Measurements from ENCODE around the gene PANK4.

PANK4 gene

DNA sequence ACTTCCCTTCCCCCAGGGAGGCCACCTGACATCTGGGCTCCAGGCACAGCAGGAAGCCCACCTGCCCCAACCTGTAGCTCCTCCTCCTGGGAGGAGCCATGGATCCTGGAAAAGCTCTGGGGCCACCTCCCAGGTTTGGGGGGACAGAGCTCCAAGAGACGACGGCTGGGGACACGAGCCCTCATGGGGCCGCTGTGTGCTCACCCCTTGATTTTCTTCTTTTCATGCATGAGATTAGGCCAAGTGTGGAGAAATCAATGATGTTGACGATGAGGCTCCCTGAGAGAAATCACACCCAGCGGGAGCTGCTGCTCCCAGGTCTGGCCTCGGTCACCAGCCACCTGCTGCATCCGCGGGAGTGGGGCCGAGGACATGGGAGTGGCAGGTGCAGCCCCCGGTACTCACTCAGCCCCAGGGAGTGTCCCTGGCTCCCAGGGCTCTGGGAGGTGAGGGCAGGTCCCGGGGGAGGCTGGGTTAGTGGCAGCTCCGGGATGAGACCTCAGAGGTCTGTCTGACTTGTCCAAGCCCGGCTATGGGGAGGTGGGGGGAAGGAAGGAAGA, 38.5 kb upstream of the PANK4 start:
- H3K9ac ChIP-seq (ENCODE audit: low read depth, low read length): no peak overlapping the region
- H3K4me1 ChIP-seq (ENCODE audit: insufficient read depth, low read length): no peaks in the 10 kb centered on the region

GRCh38 chr1:2564006-2564814, 37.8 kb upstream of the PANK4 start:
- Histone ChIP-seq H3K4me3 (ENCODE audit: low read length) (no peak overlapping the region), H3K4me1 (ENCODE audit: insufficient read depth, low read length) (no peaks in the 10 kb centered on the region), H3K9ac (ENCODE audit: low read depth, low read length) (no peak overlapping the region), H3K9me3 (ENCODE audit: insufficient read depth, low read depth, low read length) (no peaks in the 10 kb centered on the region), H3K36me3 (ENCODE audit: insufficient read depth, low read depth, low read length) (no peaks in the 10 kb centered on the region), H3K27me3 (ENCODE audit: insufficient read depth, low read length) (no peaks in the 10 kb centered on the region), H3K27ac (ENCODE audit: low read length) (no peak overlapping the region)

More for the DNA sequence above, 38.5 kb upstream of the PANK4 start:
- no peak overlapping the region for H3K27ac ChIP-seq (ENCODE audit: low read length)
- H3K27me3 ChIP-seq (ENCODE audit: insufficient read depth, low read length): no peaks in the 10 kb centered on the region
- H3K4me3 ChIP-seq (ENCODE audit: low read length): no peak overlapping the region
- H3K36me3 ChIP-seq (ENCODE audit: insufficient read depth, low read depth, low read length): no peaks in the 10 kb centered on the region
- no peaks in the 10 kb centered on the region for H3K9me3 ChIP-seq (ENCODE audit: insufficient read depth, low read depth, low read length)

GRCh38 chr1:2563205-2563604, 36.8 kb upstream of the PANK4 start:
- Histone ChIP-seq H3K4me3 (ENCODE audit: low read length) (no peak overlapping the region), H3K36me3 (ENCODE audit: insufficient read depth, low read depth, low read length) (no peaks in the 10 kb centered on the region), H3K27ac (ENCODE audit: low read length) (no peak overlapping the region), H3K4me1 (ENCODE audit: insufficient read depth, low read length) (no peaks in the 10 kb centered on the region), H3K9me3 (ENCODE audit: insufficient read depth, low read depth, low read length) (no peaks in the 10 kb centered on the region), H3K9ac (ENCODE audit: low read depth, low read length) (no peak overlapping the region), H3K27me3 (ENCODE audit: insufficient read depth, low read length) (no peaks in the 10 kb centered on the region)

GRCh38 chr1:2561898-2562895, 35.8 kb upstream of the PANK4 start:
- H3K9me3 ChIP-seq (ENCODE audit: insufficient read depth, low read depth, low read length): no peaks in the 10 kb centered on the region
- H3K4me3 ChIP-seq (ENCODE audit: low read length): no peak overlapping the region
- no peak overlapping the region for H3K27ac ChIP-seq (ENCODE audit: low read length)
- H3K27me3 ChIP-seq (ENCODE audit: insufficient read depth, low read length): no peaks in the 10 kb centered on the region
- H3K36me3 ChIP-seq (ENCODE audit: insufficient read depth, low read depth, low read length): no peaks in the 10 kb centered on the region
- H3K4me1 ChIP-seq (ENCODE audit: insufficient read depth, low read length): no peaks in the 10 kb centered on the region
- H3K9ac ChIP-seq (ENCODE audit: low read depth, low read length): no peak overlapping the region

DNA sequence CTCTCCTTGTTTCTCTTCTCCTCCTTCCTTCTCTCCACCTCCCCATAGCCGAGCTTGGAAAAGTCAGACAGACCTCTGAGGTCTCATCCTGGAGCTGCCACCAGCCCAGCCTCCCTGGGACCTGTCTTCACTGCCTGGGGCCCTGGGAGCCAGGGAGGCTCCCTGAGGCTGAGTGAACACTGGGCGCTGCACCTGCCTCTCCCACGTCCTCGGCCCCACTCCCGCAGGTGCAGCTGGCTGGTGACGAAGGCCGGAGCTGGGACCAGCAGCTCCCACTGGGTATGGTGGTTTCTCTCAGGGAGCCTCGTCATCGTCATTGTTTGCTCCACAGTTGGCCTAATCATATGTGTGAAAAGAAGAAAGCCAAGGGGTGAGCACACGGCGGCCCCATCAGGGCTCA, 35.0 kb upstream of the PANK4 start:
- no peak overlapping the region for H3K27ac ChIP-seq (ENCODE audit: low read length)
- no peak overlapping the region for H3K9ac ChIP-seq (ENCODE audit: low read depth, low read length)
- H3K36me3 ChIP-seq (ENCODE audit: insufficient read depth, low read depth, low read length): no peaks in the 10 kb centered on the region

GRCh38 chr1:2560299-2561073, 34.1 kb upstream of the PANK4 start:
- H3K27me3 ChIP-seq (ENCODE audit: insufficient read depth, low read length): no peaks in the 10 kb centered on the region
- no peaks in the 10 kb centered on the region for H3K9me3 ChIP-seq (ENCODE audit: insufficient read depth, low read depth, low read length)
- H3K4me3 ChIP-seq (ENCODE audit: low read length): no peak overlapping the region
- no peaks in the 10 kb centered on the region for H3K36me3 ChIP-seq (ENCODE audit: insufficient read depth, low read depth, low read length)
- no peak overlapping the region for H3K9ac ChIP-seq (ENCODE audit: low read depth, low read length)
- no peaks in the 10 kb centered on the region for H3K4me1 ChIP-seq (ENCODE audit: insufficient read depth, low read length)
- no peak overlapping the region for H3K27ac ChIP-seq (ENCODE audit: low read length)

More for the DNA sequence above, 35.0 kb upstream of the PANK4 start:
- Histone ChIP-seq H3K9me3 (ENCODE audit: insufficient read depth, low read depth, low read length) (no peaks in the 10 kb centered on the region), H3K4me1 (ENCODE audit: insufficient read depth, low read length) (no peaks in the 10 kb centered on the region), H3K27me3 (ENCODE audit: insufficient read depth, low read length) (no peaks in the 10 kb centered on the region), H3K4me3 (ENCODE audit: low read length) (no peak overlapping the region)

- no peaks in the 10 kb centered on the region for H3K27me3 ChIP-seq (ENCODE audit: insufficient read depth, low read length)
- no peak overlapping the region for H3K4me3 ChIP-seq (ENCODE audit: low read length)
- no peaks in the 10 kb centered on the region for H3K4me1 ChIP-seq (ENCODE audit: insufficient read depth, low read length)
- no peaks in the 10 kb centered on the region for H3K36me3 ChIP-seq (ENCODE audit: insufficient read depth, low read depth, low read length)
- no peaks in the 10 kb centered on the region for H3K9me3 ChIP-seq (ENCODE audit: insufficient read depth, low read depth, low read length)
- H3K9ac ChIP-seq (ENCODE audit: low read depth, low read length): no peak overlapping the region
- H3K27ac ChIP-seq (ENCODE audit: low read length): no peak overlapping the region
These were observed 33.3 kb upstream of the PANK4 start for GRCh38 chr1:2559509-2560298.

- Histone ChIP-seq H3K9me3 (ENCODE audit: insufficient read depth, low read depth, low read length) (no peaks in the 10 kb centered on the region), H3K36me3 (ENCODE audit: insufficient read depth, low read depth, low read length) (no peaks in the 10 kb centered on the region), H3K27me3 (ENCODE audit: insufficient read depth, low read length) (no peaks in the 10 kb centered on the region), H3K4me3 (ENCODE audit: low read length) (no peak overlapping the region), H3K9ac (ENCODE audit: low read depth, low read length) (no peak overlapping the region), H3K4me1 (ENCODE audit: insufficient read depth, low read length) (no peaks in the 10 kb centered on the region), H3K27ac (ENCODE audit: low read length) (no peak overlapping the region)
These were observed 32.5 kb upstream of the PANK4 start for GRCh38 chr1:2558861-2559260.

GRCh38 chr1:2558420-2558819, 32.0 kb upstream of the PANK4 start:
- no peaks in the 10 kb centered on the region for H3K9me3 ChIP-seq (ENCODE audit: insufficient read depth, low read depth, low read length)
- H3K4me3 ChIP-seq (ENCODE audit: low read length): no peak overlapping the region
- H3K36me3 ChIP-seq (ENCODE audit: insufficient read depth, low read depth, low read length): no peaks in the 10 kb centered on the region
- no peak overlapping the region for H3K27ac ChIP-seq (ENCODE audit: low read length)
- no peak overlapping the region for H3K9ac ChIP-seq (ENCODE audit: low read depth, low read length)
- H3K27me3 ChIP-seq (ENCODE audit: insufficient read depth, low read length): no peaks in the 10 kb centered on the region
- H3K4me1 ChIP-seq (ENCODE audit: insufficient read depth, low read length): no peaks in the 10 kb centered on the region

GRCh38 chr1:2557482-2558400, 31.3 kb upstream of the PANK4 start:
- Histone ChIP-seq H3K27me3 (ENCODE audit: insufficient read depth, low read length) (no peaks in the 10 kb centered on the region), H3K27ac (ENCODE audit: low read length) (no peak overlapping the region), H3K9me3 (ENCODE audit: insufficient read depth, low read depth, low read length) (no peaks in the 10 kb centered on the region), H3K4me3 (ENCODE audit: low read length) (no peak overlapping the region), H3K36me3 (ENCODE audit: insufficient read depth, low read depth, low read length) (no peaks in the 10 kb centered on the region), H3K9ac (ENCODE audit: low read depth, low read length) (no peak overlapping the region), H3K4me1 (ENCODE audit: insufficient read depth, low read length) (no peaks in the 10 kb centered on the region)

All from iPS-20b (cell line).